Suprapubic skin (tissue), 4 donors: ENCODE measurements around the gene SIL1. TPM values are rescaled to one million over a fixed set of nuclear protein-coding genes. Genes with fewer than 3 reads are reported as not detected.

Experiments
- DNase-seq, 2 donors: peaks; one replicate each; pipeline ENCODE4 v3.0.0-alpha.2; 2019; ENCODE audit warnings: low spot score in 2 of 2
- H3K27ac ChIP-seq: fragments of 200-600 bp; sonication (generic); one replicate; pipeline ENCODE4 v1.5.1; 2019
- H3K27me3 ChIP-seq: fragments of 200-600 bp; sonication (generic); one replicate; pipeline ENCODE4 v1.5.1; 2019
- H3K36me3 ChIP-seq: fragments of 200-600 bp; sonication (generic); one replicate; pipeline ENCODE4 v1.5.1; 2019
- H3K4me1 ChIP-seq: fragments of 200-600 bp; sonication (generic); one replicate; pipeline ENCODE4 v1.5.1; 2019
- H3K4me3 ChIP-seq: fragments of 200-600 bp; sonication (generic); one replicate; pipeline ENCODE4 v1.5.1; 2019; ENCODE audit warnings: mild to moderate bottlenecking
- H3K9me3 ChIP-seq: fragments of 200-600 bp; sonication (generic); one replicate; pipeline ENCODE4 v1.5.1; 2019
- EP300 ChIP-seq: sonication (generic); formaldehyde crosslinking; IDR thresholded peaks from one replicate; pipeline ENCODE4 v1.6.1; 2017; ENCODE audit warnings: antibody characterized with exemption
- POLR2A ChIP-seq, 2 donors: fragments of 450-650 bp; IDR thresholded peaks; one replicate each; pipeline ENCODE4 v1.6.1; 2017; ENCODE audit warnings: antibody characterized with exemption in 2 of 2, mild to moderate bottlenecking in 2 of 2, moderate library complexity in 2 of 2
- POLR2AphosphoS5 ChIP-seq, 3 donors: sonication (generic); formaldehyde crosslinking; IDR thresholded peaks; one replicate each; pipeline ENCODE4 v1.6.1; 2017; ENCODE audit warnings: antibody characterized with exemption in 3 of 3
- WGBS: methylation state at CpG from one replicate; pipeline ENCODE4 v1.1.5; 2018; 5-methylcytosine and 5-hydroxymethylcytosine counted together
- total RNA-seq, 4 donors: library from RNA; depleted of rRNA; stranded (reverse); fragments of >200 nt; gene quantifications; one replicate each; pipeline ENCODE4 v1.1.0, GENCODE V29; 2016
- TF ChIP-seq, protein P1 (sequence below), 2 donors: fragments of 200-600 bp in 1 of 2; fragments of 450-650 bp in 1 of 2; sonication (generic) in 1 of 2; IDR thresholded peaks; one replicate each; pipeline ENCODE4 v1.5.1; 2016 to 2019; ENCODE audit warnings: antibody characterized with exemption in 2 of 2, mild to moderate bottlenecking in 1 of 2, moderate library complexity in 1 of 2

The SIL1 gene
- total RNA-seq, 4 donors from 2014 or later = 38.5 to 54.6 (median 41.7) TPM

- no peaks in the 10 kb centered on the region for H3K4me1 ChIP-seq
- no peak for DNase-seq
- TF ChIP-seq POLR2A (IDR thresholded peaks at IDR 0.05) (no peak), POLR2AphosphoS5 (IDR thresholded peaks at IDR 0.05) (no peak), EP300 (no peak)
- TF ChIP-seq, protein P1, sequence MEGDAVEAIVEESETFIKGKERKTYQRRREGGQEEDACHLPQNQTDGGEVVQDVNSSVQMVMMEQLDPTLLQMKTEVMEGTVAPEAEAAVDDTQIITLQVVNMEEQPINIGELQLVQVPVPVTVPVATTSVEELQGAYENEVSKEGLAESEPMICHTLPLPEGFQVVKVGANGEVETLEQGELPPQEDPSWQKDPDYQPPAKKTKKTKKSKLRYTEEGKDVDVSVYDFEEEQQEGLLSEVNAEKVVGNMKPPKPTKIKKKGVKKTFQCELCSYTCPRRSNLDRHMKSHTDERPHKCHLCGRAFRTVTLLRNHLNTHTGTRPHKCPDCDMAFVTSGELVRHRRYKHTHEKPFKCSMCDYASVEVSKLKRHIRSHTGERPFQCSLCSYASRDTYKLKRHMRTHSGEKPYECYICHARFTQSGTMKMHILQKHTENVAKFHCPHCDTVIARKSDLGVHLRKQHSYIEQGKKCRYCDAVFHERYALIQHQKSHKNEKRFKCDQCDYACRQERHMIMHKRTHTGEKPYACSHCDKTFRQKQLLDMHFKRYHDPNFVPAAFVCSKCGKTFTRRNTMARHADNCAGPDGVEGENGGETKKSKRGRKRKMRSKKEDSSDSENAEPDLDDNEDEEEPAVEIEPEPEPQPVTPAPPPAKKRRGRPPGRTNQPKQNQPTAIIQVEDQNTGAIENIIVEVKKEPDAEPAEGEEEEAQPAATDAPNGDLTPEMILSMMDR (IDR thresholded peaks at IDR 0.05) = no peak
- 42% methylated on average over 3 of the region's 3 CpGs for WGBS
- H3K27ac ChIP-seq = no peak overlapping the region
- H3K9me3 ChIP-seq = no peaks in the 10 kb centered on the region
- H3K36me3 ChIP-seq = no peaks in the 10 kb centered on the region
- no peaks in the 10 kb centered on the region for H3K27me3 ChIP-seq
- H3K4me3 ChIP-seq = no peak overlapping the region
These were observed 14.3 kb upstream of the SIL1 start for GRCh38 chr5:139212486-139212885.

DNA sequence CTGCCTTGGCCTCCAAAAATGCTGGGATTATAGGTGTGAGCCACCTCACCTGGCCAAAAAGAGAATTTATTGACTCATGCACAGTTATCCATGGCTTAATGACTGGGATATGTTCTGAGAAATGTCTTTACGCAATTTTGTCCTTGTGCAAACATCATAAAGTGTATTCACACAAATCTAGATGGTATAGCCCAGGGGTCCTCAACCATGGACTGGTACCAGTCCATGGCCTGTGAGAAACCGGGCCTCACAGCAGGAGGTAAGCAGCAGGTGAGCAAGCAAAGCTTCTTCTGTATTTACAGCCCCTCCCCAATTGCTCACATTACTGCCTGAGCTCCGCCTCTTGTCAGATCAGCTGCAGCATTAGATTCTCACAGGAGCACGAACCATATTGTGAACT is 12.4 kb upstream of the SIL1 start:
- no peaks in the 10 kb centered on the region for H3K36me3 ChIP-seq
- H3K9me3 ChIP-seq = no peaks in the 10 kb centered on the region
- no peak overlapping the region for H3K4me3 ChIP-seq
- no peak for TF ChIP-seq POLR2AphosphoS5 (IDR thresholded peaks at IDR 0.05)
- no peak for TF ChIP-seq EP300
- TF ChIP-seq, protein P1 (IDR thresholded peaks at IDR 0.05) = no peak
- no peak for TF ChIP-seq POLR2A (IDR thresholded peaks at IDR 0.05)
- no peaks in the 10 kb centered on the region for H3K4me1 ChIP-seq
- H3K27ac ChIP-seq = no peak overlapping the region
- no peak for DNase-seq
- H3K27me3 ChIP-seq = no peaks in the 10 kb centered on the region
- 83% methylated on average over 4 of the region's 4 CpGs for WGBS

DNA sequence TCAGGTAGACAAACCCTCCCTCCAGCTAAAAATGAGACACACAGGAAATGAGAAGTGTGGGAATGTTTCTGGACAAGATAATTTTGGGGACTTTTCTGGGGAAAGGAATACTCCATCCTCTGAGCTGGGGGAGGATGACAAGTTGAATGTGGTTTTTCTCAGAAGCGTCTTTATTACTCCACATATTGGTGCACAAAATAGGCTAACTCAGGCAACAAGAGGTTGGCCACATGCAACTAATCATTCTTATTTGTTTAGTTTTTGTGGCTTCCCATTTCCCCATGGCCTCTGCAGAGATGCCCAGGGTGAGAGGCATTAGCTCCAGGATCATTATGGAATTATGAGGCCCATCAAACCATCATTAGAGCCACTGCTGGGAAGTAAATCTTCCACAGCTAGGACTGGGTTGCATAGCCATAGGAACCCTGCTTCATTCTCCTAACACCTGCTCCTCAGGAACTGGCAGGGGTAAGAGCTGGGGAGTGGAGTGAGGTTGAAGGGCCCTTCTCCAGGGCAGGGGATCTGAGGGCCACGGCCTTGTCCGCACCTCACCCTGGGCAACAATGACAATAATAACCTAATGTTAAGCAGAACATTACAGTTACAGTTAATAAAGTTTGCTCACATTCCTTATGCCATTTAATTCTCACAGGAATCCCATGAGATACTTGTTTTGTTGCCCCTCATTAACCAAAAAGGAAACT is 9.3 kb upstream of the SIL1 start:
- H3K27ac ChIP-seq = no peak overlapping the region
- no peaks in the 10 kb centered on the region for H3K36me3 ChIP-seq
- no peaks in the 10 kb centered on the region for H3K9me3 ChIP-seq
- no peak overlapping the region for H3K4me3 ChIP-seq
- no peaks in the 10 kb centered on the region for H3K4me1 ChIP-seq
- DNase-seq = no peak
- WGBS = 94% methylated on average over 3 of the region's 3 CpGs
- TF ChIP-seq, protein P1 (IDR thresholded peaks at IDR 0.05) = no peak
- TF ChIP-seq EP300 (no peak), POLR2AphosphoS5 (IDR thresholded peaks at IDR 0.05) (no peak), POLR2A (IDR thresholded peaks at IDR 0.05) (no peak)
- H3K27me3 ChIP-seq = no peaks in the 10 kb centered on the region

DNA sequence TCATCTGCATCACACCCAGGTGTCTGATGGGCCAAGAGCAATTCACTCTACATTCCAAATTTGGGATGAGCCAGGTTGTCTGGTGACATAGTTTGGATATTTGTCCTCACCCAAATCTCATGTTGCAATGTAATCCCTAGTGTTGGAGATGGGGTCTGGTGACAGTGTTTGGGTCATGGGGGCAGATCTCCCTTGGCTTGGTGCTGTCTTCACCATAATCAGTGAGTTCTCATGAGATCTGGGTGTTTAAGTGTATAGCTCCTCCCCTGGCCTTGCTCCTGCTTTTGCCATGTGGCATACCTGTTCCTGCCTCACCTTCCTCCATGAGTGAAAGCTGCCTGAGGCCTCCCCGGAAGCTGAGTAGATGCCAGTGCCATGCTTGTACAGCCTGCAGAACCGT is 7.4 kb upstream of the SIL1 start:
- no peak for DNase-seq

GRCh38 chr5:139205124-139205523 is 7.0 kb upstream of the SIL1 start:
- no peak overlapping the region for H3K27ac ChIP-seq
- no peak for TF ChIP-seq POLR2AphosphoS5 (IDR thresholded peaks at IDR 0.05)
- TF ChIP-seq, protein P1 (IDR thresholded peaks at IDR 0.05) = no peak
- TF ChIP-seq EP300 = no peak
- TF ChIP-seq POLR2A (IDR thresholded peaks at IDR 0.05) = no peak
- H3K9me3 ChIP-seq = no peaks in the 10 kb centered on the region
- H3K36me3 ChIP-seq = no peaks in the 10 kb centered on the region
- H3K4me3 ChIP-seq = no peak overlapping the region
- no peaks in the 10 kb centered on the region for H3K27me3 ChIP-seq
- no peaks in the 10 kb centered on the region for H3K4me1 ChIP-seq
- 78% methylated on average over 4 of the region's 4 CpGs for WGBS
- no peak for DNase-seq

More for the DNA sequence above, 7.4 kb upstream of the SIL1 start:
- Histone ChIP-seq H3K4me3 (no peak overlapping the region), H3K27ac (no peak overlapping the region), H3K4me1 (no peaks in the 10 kb centered on the region), H3K36me3 (no peaks in the 10 kb centered on the region), H3K9me3 (no peaks in the 10 kb centered on the region), H3K27me3 (no peaks in the 10 kb centered on the region)
- TF ChIP-seq POLR2AphosphoS5 (IDR thresholded peaks at IDR 0.05) (no peak), EP300 (no peak), POLR2A (IDR thresholded peaks at IDR 0.05) (no peak)
- TF ChIP-seq, protein P1 (IDR thresholded peaks at IDR 0.05) = no peak
- WGBS = 92% methylated on average over 2 of the region's 2 CpGs
